Fibroblast of skin of back (primary cell): ENCODE results near the gene UNC13A.

Source experiments
- DNase-seq: peaks from one replicate; pipeline ENCODE4 v3.0.0-alpha.2; 2013

UNC13A gene

DNA sequence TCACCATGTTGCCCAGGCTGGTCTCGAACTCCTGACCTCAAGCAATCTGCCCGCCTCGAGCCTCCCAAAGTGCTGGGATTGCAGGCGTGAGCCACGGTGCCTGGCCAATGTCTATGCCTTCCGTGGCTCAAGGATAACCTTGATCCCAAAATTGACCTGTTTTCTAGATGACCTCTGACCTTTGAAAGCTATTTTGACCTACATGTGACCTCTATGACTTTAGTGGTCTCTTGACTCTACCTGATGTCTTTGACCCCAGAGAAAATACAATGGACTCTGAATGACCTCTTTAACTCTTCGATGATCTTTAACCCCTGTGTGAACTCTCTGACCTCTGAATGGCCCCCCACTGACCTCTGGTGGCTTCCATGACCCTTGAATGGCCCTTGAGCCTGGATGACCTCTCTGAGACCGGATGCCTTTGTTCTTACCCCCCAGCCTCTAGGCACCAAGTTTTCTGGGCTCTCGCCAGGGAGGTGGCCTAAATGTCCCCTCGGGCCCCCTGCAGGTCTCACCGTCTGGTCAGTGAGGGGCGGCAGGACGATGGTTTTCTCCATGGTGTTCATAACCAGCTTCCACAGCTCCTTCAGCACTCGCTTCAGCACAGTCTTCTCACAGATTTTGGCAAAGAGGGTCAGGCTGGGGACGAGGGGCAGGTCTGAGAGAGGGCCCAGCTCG lies 63.7 kb downstream of the UNC13A start:
- no peak for DNase-seq

DNA sequence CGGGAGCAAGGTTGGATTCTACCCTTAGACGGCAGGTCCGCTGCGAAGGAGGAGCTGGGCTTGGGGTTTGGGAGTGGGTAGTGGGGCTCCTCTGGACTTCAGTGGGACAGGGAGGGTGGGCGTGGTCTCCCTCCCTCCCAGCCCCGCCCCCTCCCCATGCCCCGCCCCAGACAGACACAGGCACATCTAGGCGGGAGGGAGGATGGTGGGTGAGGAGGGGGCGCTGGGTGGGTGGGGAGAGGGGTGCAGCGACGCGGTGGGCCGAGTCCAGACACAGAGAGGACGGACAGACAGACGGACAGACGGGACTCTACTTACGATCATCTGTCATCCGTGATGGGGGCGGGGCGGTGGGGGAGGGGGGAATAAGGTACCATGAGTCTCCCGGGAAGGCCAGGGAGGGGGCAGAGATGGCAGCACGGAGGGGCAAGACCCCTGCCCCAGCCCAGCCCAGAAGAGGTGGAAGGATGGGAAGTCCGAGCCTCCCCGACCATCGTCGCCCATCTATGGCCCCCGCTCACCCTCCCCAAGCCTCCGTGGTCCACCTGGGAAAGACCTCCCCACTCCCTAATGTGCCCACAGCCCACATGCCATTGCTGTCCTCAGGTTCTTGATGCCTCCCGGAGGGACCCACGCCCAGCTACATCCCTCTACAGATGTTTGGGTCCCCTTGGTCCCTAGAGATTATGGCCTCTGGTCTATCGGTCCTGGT lies 64.8 kb downstream of the UNC13A start:
- DNase-seq, result no peak

DNA sequence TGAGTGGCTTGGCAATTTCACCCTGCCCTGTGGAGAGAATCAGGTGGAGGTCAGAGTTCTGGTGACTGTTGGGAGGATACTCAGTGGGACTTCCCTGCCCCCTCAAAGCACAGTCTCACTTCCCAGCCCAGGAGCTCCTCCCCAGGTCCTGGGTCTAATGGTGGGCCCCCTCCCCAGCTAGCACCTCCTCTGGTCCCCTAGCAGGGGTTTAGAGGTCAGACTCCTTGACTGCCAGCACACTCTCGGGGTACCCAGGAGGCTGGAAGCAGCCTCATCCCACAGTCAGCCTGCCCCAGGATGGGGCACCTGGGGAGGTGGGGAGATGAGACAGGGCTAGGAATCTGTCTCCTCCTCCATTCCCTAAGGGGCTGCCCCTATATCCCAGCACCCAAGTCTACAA lies 67.5 kb downstream of the UNC13A start:
- DNase-seq, result no peak

DNA sequence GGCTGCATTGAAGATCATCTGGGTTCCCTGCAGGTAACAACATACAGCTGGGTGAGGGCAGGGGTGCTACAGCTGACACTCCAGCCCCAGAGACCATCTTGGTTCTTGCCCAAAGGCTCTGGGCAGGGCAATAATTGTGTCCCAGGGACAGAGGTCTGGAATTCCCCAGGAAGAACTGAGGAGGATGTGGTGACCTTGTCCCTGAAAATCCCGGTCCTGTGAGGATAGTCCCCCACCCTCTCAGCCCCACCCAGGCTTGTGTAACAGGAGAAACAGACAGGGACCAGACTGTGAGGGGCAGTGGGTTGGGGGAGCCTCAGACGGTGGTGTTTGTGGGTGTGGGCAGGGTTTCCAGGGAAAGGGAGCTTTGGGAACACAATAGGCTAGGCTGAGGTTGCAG lies 69.2 kb downstream of the UNC13A start:
- DNase-seq, result no peak

DNA sequence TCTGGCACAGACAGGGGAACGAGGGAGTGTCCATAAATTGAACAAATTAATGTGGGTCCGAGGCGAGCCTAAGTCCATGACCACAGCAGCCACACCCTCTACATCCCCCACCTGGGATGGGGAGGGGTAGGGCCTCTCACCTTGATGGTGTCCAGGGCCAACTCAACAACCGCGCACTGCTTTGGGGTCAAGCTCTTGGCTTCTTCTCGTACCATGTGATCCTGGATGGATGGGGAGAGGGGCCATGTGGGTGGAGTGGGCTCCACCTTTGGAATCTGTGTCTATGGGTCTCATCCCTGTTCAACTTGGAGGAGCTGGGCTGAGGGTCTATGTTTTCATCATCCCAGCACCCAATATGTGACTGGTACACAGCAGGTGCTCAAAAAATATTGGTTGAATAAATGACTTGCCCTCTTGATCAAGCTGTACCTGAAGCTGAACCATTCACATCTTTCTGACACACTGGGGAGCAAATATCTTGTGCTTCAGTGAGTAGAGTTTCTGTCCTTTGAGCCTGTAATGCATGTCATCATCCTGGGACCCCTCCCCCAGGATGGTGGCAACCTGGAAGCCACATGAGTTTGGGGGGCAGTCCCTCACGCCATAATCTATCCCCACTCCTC lies 69.8 kb downstream of the UNC13A start:
- no peak for DNase-seq

DNA sequence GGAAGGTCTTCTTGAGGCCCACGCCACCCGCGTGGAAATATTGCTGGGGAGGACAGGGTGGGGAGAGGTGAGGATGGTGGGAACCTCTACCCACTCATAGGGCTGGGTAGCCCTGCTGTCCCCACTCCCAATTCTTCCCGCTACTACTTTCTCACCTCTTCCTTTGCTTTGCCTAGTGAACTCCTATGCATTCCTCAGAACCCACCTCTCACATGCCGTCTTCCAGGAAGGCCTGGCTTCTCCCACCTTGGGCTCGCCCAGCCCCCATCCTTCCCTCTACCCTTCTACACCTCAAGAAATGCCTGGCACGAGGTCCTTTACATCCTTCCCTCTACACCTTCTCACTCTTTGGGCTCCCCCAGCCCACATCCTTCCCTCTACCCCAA lies 70.4 kb downstream of the UNC13A start:
- no peak for DNase-seq

DNA sequence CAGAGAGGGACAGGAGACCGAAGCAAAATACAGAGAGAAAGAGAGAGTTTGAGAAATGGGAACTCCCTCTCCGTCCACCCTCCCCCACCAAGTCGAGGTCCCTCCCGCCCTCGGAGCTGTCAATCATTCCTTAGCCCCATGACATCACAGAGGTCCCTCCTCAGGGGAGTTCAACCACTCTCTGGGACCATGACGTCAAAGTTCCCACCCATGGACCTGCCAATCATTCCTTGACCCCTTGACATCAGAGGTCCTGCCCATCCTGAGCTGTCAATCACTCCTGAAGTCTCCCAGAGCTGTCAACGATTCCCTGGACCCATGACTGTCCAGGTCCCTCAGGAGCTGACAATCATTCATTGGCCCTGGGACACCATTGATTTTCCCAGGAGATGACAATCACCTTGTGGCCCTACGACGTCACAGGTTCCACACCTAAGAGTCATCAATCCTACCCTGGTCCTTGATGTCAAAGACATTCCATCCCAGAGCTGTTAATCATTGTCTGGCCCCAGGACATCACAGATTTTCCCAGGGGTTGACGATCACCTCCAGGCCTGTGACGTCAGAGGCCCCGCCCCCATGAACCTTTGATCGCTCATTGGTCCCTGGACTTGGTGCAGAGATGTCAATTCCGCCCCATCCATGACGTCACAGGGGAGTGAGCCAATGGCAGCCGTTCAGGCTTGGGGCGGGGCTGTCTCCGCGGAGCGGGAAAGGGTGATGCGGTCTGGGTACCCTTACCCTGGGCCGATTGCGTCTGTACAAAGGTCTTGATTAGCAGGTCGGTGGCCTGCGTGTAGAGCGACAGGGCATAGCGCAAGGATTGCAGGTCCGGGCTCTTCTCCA lies 71.0 kb downstream of the UNC13A start:
- peak; percentile 17 for DNase-seq

DNA sequence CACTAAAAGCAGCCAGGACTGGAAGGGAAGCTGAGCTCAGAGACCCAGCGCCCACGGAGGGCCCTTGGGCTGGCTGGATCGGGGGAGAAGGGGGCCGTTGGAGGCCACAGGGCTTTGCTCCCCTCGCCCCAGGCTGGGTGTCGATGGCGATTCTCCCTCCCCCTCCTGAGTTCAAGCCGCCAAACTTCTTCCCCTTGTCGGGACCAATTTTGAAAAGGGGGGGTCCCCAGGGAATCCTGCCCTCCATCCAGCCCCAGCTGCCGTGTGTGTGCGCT lies 71.5 kb downstream of the UNC13A start:
- DNase-seq, result no peak

DNA sequence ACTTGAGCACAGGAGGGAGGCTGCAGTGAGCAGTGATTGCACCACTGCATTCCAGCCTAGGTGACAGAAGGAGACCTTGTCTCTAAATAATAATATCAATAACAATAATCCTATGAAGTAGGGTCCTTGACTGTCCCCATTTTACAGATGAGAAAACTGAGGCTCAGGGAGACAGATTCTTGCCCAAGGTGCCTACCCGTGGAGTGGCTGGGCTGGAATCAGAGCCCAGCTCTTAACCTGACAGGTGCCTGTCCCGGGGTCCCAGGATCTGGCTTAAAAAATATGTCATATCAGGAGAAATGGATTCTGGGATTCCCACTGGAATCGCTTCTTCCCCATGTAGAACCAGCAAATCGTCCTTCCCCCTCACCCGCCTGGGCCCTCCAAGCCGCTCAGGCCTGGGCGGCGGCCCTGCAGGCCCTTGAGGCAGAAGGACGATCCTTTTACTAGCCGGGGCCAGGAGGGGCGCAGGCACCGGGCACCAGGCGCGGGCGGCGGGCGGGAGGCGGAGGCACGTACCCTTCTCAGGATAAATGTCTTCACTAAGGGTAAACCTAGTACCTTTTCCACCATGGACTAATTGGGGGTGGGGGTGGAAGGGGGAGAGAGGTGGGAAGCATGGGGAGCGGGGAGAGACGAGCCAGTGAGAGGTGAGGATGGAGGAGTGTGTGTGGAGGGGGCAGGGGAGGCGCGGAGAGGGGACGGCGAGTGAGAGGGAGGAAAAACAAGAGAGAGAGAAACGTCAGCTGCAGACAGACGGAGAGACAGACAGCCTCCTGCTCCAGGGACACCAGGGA lies 72.1 kb downstream of the UNC13A start:
- DNase-seq, result no peak

DNA sequence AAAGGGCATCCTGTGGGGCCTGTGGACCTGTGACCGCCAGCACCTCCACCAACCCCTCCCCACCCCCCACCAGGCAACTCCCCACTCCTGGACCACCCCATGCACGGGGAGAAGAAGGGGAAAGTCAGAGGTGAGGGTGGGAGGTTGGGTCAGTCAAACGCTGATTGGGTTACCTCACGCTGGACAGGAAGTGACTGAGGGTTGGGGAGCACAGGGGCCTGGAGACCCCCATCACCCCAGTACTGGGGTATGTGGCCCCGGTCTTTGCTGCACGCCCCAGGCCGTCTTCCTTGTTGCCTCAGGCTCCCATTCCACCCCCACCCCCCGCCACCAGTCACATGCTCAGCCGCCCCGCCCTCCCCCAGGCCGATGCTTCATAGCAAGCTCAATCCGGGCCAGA lies 73.7 kb downstream of the UNC13A start:
- DNase-seq, result no peak

DNA sequence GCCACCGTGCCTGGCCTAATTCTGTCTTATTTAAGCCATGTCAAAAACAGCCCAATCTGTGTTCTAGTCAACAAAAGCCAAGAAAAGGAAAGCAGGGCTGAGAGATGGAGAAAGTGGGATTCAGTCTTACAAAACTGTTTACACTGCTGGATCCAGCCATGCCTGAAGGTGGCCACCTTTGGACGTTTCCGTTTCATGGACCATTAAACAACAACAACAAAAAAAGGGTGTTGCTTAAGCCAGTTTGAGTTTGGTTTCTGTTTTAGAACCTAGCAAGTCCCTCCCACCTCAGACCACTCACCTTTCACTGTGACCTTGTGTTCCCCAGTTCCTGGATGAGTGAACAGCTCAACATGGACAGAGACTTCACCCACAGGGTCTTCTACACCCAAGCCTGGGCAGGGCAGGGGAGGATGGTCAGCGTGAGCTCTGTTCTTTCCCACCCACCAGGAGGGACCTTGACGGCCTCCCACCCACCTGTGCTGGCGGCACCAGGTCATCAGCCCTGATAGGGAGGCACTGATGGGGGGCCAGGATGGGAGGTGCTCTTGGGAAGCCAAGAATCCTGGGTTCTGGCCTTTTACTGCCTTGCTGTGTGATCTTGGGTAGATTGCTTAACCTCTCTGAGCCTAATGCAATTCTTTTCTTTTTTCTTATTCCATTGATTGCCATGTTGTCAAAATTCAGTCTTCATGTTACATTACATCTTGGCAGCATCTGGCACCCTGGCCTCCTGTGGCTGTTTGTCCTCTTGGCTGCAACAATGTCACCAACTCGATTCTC lies 76.5 kb downstream of the UNC13A start:
- no peak for DNase-seq

DNA sequence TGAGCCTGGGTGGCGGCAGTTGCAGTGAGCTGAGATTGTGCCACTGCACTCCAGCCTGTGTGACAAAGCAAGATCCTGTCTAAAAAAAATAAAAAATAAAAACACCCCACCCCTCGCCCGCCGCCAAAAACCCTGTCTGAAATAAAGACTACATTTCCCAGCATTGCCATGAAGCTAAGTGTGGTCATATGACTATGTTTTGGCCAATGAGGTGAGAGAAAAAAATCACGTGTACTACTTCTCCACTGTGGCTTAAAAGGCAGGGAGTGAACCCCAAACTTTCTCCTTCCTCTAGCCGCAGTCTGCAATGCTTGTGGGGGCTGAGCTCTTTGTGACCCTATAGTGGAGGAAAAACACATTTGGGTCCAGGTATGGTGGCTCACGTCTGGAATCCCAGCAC lies 77.8 kb downstream of the UNC13A start:
- peak; percentile 32 for DNase-seq

DNA sequence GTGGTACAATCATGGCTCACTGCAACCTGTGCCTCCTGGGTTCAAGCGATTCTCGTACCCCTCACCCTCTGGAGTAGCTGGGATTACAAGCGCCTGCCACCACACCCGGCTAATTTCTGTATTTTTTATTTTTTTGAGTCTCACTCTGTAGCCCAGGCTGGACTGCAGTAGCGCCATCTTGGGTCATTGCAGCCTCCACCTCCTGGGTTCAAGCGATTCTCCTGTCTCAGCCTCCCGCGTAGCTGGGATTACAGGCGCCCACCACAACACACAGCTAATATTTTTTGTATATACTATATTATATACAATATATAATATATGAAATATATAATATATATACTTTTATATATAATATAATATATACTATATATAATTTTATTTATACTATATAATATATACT lies 80.2 kb downstream of the UNC13A start:
- DNase-seq, result no peak

DNA sequence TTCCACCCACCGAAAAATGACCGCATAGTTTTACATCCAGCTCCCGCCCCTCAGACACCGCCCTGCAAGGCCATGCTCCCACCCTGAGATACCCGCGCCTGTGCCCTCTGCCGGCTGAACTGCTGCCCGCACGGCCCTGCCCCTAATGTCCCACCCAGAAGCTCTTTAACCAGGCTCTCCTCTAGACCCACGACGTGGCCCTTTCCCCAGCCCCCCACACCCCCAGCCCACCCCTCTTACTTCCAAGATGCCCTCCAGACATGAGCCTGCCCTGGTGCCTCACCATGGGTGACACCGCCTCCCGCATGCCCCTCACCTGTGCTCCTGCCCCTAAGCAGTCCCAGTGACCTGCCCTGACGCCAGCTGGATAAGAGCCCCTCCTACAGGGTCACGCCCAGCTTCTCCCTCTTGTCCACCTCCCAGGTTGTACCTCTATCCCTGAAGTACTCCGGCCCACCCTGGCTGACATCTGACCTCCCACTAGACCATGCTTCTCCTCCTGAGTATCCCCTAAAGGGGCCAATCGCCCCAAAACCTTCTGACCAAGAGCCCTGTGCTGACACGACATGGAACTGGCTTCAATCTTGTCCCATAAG lies 81.5 kb downstream of the UNC13A start:
- no peak for DNase-seq

DNA sequence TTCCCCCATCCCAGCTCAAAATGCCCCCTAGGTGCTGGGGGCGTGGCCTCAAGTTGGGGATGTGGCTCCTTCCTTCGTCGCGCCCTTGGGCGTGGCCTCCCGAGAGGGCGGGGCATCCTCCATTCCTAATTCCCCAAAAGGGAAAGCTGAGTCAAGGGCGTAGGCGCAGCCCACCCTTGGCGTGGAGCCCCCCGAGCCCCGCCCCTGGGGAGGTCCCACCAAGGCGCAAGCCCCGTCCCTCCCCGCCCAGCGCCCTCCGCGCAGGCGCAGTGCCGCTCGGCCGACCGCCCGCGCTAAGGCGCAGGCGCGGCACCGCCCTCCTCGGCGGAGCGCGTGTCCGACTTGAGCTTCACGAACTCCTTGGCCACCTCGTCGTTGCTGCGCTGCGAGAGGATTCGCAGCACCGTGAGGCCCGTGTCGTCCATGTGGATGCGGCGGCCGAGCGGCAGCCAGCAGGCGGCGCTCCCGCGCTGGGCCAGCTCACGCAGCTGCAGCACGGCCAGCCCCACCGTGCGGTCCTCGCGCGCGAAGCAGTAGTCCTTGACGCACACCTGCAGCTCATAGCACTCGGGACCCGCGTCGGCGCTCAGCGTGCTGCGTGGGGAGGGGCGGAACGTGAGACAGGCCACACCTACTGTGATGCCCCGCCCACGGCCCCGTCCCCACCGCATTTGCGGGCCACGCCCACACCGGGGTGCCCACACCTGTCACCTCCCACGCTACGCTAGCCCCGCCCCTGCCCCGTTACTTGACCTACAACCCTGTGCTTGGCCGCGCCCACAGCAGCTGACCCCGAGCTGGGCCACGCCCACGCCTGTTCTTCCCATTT lies 82.2 kb downstream of the UNC13A start:
- DNase-seq, result peak; percentile 82

DNA sequence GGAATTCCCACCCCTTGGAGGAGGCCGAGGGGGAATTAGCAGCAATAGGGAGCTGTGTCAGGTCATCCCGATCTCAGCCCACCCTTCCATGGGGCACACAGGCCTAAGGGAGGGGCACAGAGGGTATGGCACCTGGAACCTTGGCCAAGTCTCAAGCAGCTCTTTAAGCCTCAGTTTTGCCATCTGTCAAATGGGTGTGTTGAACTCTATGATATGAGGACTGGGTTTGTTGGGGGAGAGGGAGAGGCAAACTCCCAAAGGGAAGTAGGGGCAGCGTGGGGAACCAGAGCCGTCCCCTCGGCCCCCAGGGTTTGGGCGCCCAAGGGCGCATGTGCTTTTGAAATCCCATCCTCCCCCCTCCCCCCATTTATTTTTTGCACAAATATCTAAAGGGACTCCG lies 83.0 kb downstream of the UNC13A start:
- DNase-seq, result no peak

DNA sequence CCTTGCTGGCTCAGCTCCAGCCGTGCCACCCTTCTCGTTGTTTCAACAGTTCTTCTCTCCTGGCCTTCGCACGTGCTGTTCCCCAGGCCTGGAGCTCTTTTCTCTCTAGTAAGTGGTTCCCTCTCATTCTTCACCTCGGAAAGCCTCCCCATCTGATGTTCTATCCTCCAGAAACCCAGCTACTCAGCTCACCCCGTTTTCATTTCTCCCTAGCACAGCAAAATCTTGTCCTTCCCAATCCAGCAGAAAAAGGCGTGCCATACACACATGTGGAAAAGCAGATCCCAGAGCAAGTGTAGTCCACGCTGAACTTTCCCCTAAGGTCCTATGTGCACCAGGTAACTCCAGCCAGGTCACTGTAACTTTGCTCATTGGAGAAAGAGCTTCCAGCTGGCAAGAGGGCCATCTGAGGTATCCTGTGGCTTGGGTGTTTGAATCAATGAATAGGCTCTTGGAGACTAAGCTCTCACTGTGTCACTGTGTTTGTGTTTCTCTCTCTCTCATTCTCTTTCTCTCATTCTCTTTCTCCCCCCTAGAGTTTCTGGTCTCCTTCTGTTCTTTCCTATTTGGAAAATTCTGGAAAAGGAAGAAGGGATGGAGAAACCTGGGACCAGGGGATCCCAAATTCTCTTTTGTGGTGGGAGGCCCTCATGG lies 83.7 kb downstream of the UNC13A start:
- DNase-seq, result no peak

DNA sequence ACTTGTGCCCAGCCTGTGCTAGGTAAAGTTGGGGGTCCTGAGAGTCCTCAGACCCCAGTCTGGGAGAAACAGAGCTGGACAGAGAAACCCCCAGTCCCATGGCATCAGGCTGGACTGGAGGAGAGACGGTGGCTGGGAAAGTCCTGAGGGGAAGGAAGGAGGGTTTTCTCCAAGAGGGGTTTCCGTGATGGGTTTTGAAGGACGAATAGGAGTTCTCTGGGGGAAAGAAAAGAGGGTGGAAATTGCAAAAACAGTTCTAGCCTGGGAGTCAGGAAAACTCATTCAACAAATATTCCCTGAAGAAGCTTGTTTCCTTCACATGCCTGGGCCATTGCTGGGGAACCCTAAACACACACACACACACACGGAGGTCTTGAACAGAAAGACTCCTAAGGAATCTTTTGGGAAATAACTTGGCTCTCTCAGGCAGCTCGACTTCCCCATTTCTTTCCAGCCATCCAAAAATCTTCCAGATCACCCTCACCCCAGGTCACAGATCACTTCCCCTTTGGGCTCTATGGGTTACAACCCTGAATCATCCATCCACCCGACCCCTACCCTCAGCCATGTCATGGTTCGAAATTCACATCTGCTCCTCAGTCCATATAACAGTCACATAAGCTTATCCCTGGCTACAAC lies 85.2 kb downstream of the UNC13A start:
- no peak for DNase-seq

DNA sequence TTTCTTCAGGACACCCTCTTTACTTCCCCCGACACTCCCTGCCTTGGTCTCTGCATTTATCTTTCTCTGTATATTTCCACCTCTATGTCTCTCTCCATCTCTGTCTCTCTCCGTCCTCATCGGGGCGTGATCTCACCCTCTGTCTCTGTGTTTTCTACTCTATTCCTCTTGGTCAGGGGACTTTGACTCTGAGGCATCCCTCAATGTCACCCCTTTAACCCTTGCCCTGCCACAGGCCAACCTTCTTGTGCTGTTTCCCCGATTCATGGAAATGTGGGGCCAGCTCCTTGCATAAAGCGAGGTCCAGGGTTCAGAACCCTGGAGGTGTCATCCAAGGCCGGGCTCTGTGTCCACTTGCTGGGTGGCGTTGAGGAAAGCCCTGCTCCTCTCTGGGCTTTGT lies 85.9 kb downstream of the UNC13A start:
- DNase-seq, result no peak
